GM11168 (cell line): ENCODE measurements around the gene LRRC4.

Experiments
- in situ Hi-C: fragments of 300-500 bp; cut with MboI; formaldehyde crosslinking; loops from one replicate; pipeline ENCODE4 v1.12.0; 2022; ENCODE audit warnings: low sequenced_read_pairs; ENCODE audit not compliant: unreplicated experiment

Gene LRRC4

GRCh38 chr7:128008141-128008540, 23.1 kb downstream of the LRRC4 start:
- in situ Hi-C loops: no loop called here

- in situ Hi-C loops: no loop called here
These were observed 23.9 kb downstream of the LRRC4 start for GRCh38 chr7:128007303-128007680.

GRCh38 chr7:128006550-128007302, 24.5 kb downstream of the LRRC4 start:
- in situ Hi-C loops: no loop called here

GRCh38 chr7:128005759-128006159, 25.5 kb downstream of the LRRC4 start:
- in situ Hi-C loops: no loop called here

- in situ Hi-C loops: no loop called here
These were observed 26.1 kb downstream of the LRRC4 start for GRCh38 chr7:128005117-128005516.

GRCh38 chr7:128004623-128005022, 26.6 kb downstream of the LRRC4 start:
- in situ Hi-C loops: no loop called here

GRCh38 chr7:128003787-128004186, 27.4 kb downstream of the LRRC4 start:
- in situ Hi-C loops: no loop called here

- in situ Hi-C loops: no loop called here
These were observed 28.1 kb downstream of the LRRC4 start for GRCh38 chr7:128003167-128003566.

GRCh38 chr7:128000854-128001265, 30.4 kb downstream of the LRRC4 start:
- in situ Hi-C loops: no loop called here

GRCh38 chr7:128000048-128000447, 31.2 kb downstream of the LRRC4 start:
- in situ Hi-C loops: no loop called here

- in situ Hi-C loops: no loop called here
These were observed 32.6 kb downstream of the LRRC4 start for GRCh38 chr7:127998671-127999070.

GRCh38 chr7:127997226-127997922, 33.9 kb downstream of the LRRC4 start:
- in situ Hi-C loops: no loop called here

- in situ Hi-C loops: no loop called here
These were observed 34.8 kb downstream of the LRRC4 start for GRCh38 chr7:127996253-127997071.

GRCh38 chr7:127995881-127996215, 35.4 kb downstream of the LRRC4 start:
- in situ Hi-C loops: no loop called here

GRCh38 chr7:127995156-127995880, 35.9 kb downstream of the LRRC4 start:
- in situ Hi-C loops: no loop called here

GRCh38 chr7:127993987-127994386, 37.2 kb downstream of the LRRC4 start:
- in situ Hi-C loops: no loop called here

GRCh38 chr7:127993317-127993716, 37.9 kb downstream of the LRRC4 start:
- in situ Hi-C loops: no loop called here

- in situ Hi-C loops: no loop called here
These were observed 42.5 kb downstream of the LRRC4 start for GRCh38 chr7:127988751-127989150.

GRCh38 chr7:127986581-127987521, 44.4 kb downstream of the LRRC4 start:
- in situ Hi-C loops: no loop called here
